Ishikawa (cell line): ENCODE measurements around the gene GOLGA5.

Experiments
- CEBPB ChIP-seq: IDR thresholded peaks from 2 replicates; pipeline ENCODE4 v1.6.1; 2012
- CREB1 ChIP-seq: IDR thresholded peaks from 2 replicates; pipeline ENCODE4 v1.6.1; 2012; ENCODE audit warnings: low read depth
- EGR1 ChIP-seq: IDR thresholded peaks from 2 replicates; pipeline ENCODE4 v1.6.1; 2012
- EP300 ChIP-seq: IDR thresholded peaks from 2 replicates; pipeline ENCODE4 v1.6.1; 2012; ENCODE audit warnings: borderline replicate concordance
- FOXM1 ChIP-seq: IDR thresholded peaks from 2 replicates; pipeline ENCODE4 v1.6.1; 2012; ENCODE audit warnings: low read depth, borderline replicate concordance
- MAX ChIP-seq: IDR thresholded peaks from 2 replicates; pipeline ENCODE4 v1.6.1; 2012
- NFIC ChIP-seq: IDR thresholded peaks from 2 replicates; pipeline ENCODE4 v1.6.1; 2012
- RAD21 ChIP-seq: IDR thresholded peaks from 2 replicates; pipeline ENCODE4 v1.6.1; 2012; ENCODE audit warnings: low read depth
- REST ChIP-seq: IDR thresholded peaks from 2 replicates; pipeline ENCODE4 v1.6.1; 2012; ENCODE audit warnings: low read depth, mild to moderate bottlenecking
- TAF1 ChIP-seq: IDR thresholded peaks from 2 replicates; pipeline ENCODE4 v1.6.1; 2012; ENCODE audit warnings: low read depth, mild to moderate bottlenecking
- TCF12 ChIP-seq: IDR thresholded peaks from 2 replicates; pipeline ENCODE4 v1.6.1; 2012; ENCODE audit warnings: low read depth
- TEAD4 ChIP-seq: IDR thresholded peaks from 2 replicates; pipeline ENCODE4 v1.6.1; 2012
- USF1 ChIP-seq: IDR thresholded peaks from 2 replicates; pipeline ENCODE4 v1.6.1; 2012
- YY1 ChIP-seq: IDR thresholded peaks from 2 replicates; pipeline ENCODE4 v1.6.1; 2012; ENCODE audit warnings: low read depth
- ZBTB7A ChIP-seq: IDR thresholded peaks from 2 replicates; pipeline ENCODE4 v1.6.1; 2012; ENCODE audit warnings: low read depth

Gene GOLGA5

GRCh38 chr14:92768795-92769194 is 25.3 kb upstream of the GOLGA5 start:
- no peak for TF ChIP-seq NFIC
- no peak for TF ChIP-seq ZBTB7A
- TF ChIP-seq REST = no peak
- TF ChIP-seq TCF12 = no peak
- no peak for TF ChIP-seq EGR1

GRCh38 chr14:92770484-92770883 is 23.6 kb upstream of the GOLGA5 start:
- TF ChIP-seq EP300 (no peak), USF1 (no peak), TCF12 (no peak), CREB1 (no peak), NFIC (no peak), RAD21 (no peak), EGR1 (no peak), TEAD4 (no peak), REST (no peak), CEBPB (no peak), FOXM1 (no peak), MAX (no peak), YY1 (no peak), ZBTB7A (no peak), TAF1 (no peak)

GRCh38 chr14:92774572-92774971 is 19.5 kb upstream of the GOLGA5 start:
- no peak for TF ChIP-seq FOXM1
- no peak for TF ChIP-seq TAF1
- TF ChIP-seq RAD21 = no peak
- TF ChIP-seq EGR1 = no peak
- no peak for TF ChIP-seq NFIC
- TF ChIP-seq REST = no peak
- TF ChIP-seq YY1 = no peak
- TF ChIP-seq EP300 = no peak
- no peak for TF ChIP-seq CEBPB
- no peak for TF ChIP-seq ZBTB7A
- no peak for TF ChIP-seq TEAD4
- TF ChIP-seq MAX = no peak
- no peak for TF ChIP-seq CREB1
- TF ChIP-seq TCF12 = no peak
- TF ChIP-seq USF1 = no peak

- peak; percentile 90 for TF ChIP-seq USF1
- TF ChIP-seq MAX = 0 out of 2 replicates have a peak, but pooled peaks have one; percentile 23
- TF ChIP-seq YY1 = peak; percentile 83
These were observed 15.1 kb upstream of the GOLGA5 start for GRCh38 chr14:92778868-92779565.
